PC-9 (cell line): ENCODE data around the gene CD7.

Experiments used
- EZH2 ChIP-seq: fragments of 200-600 bp; sonication (generic); IDR thresholded peaks from 2 replicates; pipeline ENCODE4 v1.8.0; 2017; ENCODE audit warnings: antibody characterized with exemption, low read depth
- TF ChIP-seq, protein P1 (sequence below): fragments of 200-600 bp; sonication (generic); conservative IDR thresholded peaks from 2 replicates; pipeline ENCODE4 v1.6.1; 2017; ENCODE audit warnings: mixed run types, antibody characterized with exemption, mild to moderate bottlenecking, moderate library complexity

DNA sequence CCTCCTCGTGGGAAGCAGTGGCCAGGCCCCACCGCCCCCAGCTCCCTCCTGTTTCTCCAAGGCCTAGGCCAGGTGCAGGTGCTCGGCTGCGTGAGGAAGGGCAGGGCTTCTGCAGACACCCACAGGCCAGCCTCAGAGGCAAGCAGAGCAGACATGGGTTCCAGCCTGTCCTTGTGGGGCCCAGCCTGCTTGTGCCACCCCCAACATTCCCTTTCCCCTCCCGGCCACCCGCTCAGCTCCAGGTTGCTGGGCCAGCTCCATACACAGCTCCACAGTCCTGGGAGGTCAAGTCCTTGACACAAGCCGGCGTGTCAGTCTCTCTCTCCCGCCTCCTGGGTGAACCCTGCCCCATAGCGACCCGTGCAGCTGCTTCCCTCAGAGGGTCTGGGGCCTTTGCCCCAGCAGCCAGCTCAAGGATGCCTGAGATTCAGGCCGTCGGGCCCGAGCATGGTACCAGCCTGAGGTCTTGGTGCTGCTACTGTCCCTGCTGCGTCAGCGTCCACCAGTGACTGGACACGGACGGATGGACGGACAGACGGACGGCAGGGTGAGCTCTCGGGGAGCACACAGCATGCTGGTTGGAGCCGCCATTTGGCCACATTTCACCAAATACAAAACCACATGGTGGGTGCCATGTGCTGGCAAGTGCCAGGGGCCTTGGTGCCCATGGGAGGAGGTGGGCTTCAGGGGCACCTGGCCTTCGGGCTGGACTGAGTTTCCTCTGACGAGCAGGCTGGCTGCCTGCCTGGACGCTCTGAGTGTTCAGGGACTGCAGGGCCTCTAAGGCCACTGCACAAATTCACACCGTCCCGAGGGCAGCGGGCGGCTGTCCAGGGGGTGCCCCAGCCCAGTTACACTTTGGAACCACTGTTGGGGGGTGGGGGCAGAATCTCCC, 8.1 kb upstream of the CD7 start:
- TF ChIP-seq, protein P1, sequence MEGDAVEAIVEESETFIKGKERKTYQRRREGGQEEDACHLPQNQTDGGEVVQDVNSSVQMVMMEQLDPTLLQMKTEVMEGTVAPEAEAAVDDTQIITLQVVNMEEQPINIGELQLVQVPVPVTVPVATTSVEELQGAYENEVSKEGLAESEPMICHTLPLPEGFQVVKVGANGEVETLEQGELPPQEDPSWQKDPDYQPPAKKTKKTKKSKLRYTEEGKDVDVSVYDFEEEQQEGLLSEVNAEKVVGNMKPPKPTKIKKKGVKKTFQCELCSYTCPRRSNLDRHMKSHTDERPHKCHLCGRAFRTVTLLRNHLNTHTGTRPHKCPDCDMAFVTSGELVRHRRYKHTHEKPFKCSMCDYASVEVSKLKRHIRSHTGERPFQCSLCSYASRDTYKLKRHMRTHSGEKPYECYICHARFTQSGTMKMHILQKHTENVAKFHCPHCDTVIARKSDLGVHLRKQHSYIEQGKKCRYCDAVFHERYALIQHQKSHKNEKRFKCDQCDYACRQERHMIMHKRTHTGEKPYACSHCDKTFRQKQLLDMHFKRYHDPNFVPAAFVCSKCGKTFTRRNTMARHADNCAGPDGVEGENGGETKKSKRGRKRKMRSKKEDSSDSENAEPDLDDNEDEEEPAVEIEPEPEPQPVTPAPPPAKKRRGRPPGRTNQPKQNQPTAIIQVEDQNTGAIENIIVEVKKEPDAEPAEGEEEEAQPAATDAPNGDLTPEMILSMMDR, result no peak
- no peak for TF ChIP-seq EZH2
